Left ventricle myocardium inferior (tissue), 1 donor: ENCODE measurements around the gene DNAI2. TPM values are rescaled to one million over a fixed set of nuclear protein-coding genes. Genes with fewer than 3 reads are reported as not detected.

ENCODE experiments used
- DNase-seq: peaks from one replicate; pipeline ENCODE4 v3.0.0-alpha.2; 2020
- H3K27ac ChIP-seq: fragments of 200-600 bp; replicated peaks from 2 replicates; pipeline ENCODE4 v1.8.0; 2021
- H3K27me3 ChIP-seq: fragments of 200-600 bp; 2 replicates; pipeline ENCODE4 v1.8.0; 2021; ENCODE audit warnings: low read depth
- H3K36me3 ChIP-seq: fragments of 200-600 bp; 2 replicates; pipeline ENCODE4 v1.8.0; 2021
- H3K4me1 ChIP-seq: fragments of 200-600 bp; 2 replicates; pipeline ENCODE4 v1.8.0; 2021
- H3K4me3 ChIP-seq: fragments of 200-600 bp; 2 replicates; pipeline ENCODE4 v1.8.0; 2021; ENCODE audit warnings: mild to moderate bottlenecking, moderate library complexity
- H3K9me3 ChIP-seq: fragments of 200-600 bp; replicated peaks from 2 replicates; pipeline ENCODE4 v1.8.0; 2021
- intact Hi-C: fragments of 100-400 bp; cut with micrococcal nuclease; formaldehyde crosslinking; loops from one replicate; pipeline ENCODE4 v1.11.0; 2022
- long read RNA-seq: library from polyadenylated mRNA; unstranded; transcript quantifications from one replicate; pipeline ENCODE4 v2.0.0, GENCODE V29; 2021
- total RNA-seq: library from RNA; stranded (reverse); fragmentation: NEBNext Ultra II Directional; extraction: Animal tissue kit (Norgen Biotek cat#: 25700); gene quantifications from one replicate; pipeline ENCODE4 v1.2.1, GENCODE V29; 2021
- TF ChIP-seq, protein P1 (sequence below): fragments of 200-600 bp; IDR thresholded peaks from 2 replicates; pipeline ENCODE4 v1.8.0; 2021; ENCODE audit warnings: antibody characterized with exemption, mild to moderate bottlenecking, borderline replicate concordance
- donor health status: DM: no; HTN: yes; CAD: no; lungs with severe emphysema.

DNAI2 gene
- total RNA-seq, result not detected
- long read RNA-seq, partial matches to known transcripts, result 0 of 1 reads
- long read RNA-seq, other reads (novel, unspliced or antisense), result 1 of 1 reads

- Histone ChIP-seq H3K4me1 (peaks cover 57% of the 10 kb centered on the region), H3K36me3 (no peaks in the 10 kb centered on the region), H3K27me3 (peaks cover 21% of the 10 kb centered on the region), H3K9me3 (no peaks in the 10 kb centered on the region), H3K27ac (no peak within 1 kb of the TSS), H3K4me3 (peak within 1 kb of the TSS; percentile 41)
- TF ChIP-seq, protein P1, sequence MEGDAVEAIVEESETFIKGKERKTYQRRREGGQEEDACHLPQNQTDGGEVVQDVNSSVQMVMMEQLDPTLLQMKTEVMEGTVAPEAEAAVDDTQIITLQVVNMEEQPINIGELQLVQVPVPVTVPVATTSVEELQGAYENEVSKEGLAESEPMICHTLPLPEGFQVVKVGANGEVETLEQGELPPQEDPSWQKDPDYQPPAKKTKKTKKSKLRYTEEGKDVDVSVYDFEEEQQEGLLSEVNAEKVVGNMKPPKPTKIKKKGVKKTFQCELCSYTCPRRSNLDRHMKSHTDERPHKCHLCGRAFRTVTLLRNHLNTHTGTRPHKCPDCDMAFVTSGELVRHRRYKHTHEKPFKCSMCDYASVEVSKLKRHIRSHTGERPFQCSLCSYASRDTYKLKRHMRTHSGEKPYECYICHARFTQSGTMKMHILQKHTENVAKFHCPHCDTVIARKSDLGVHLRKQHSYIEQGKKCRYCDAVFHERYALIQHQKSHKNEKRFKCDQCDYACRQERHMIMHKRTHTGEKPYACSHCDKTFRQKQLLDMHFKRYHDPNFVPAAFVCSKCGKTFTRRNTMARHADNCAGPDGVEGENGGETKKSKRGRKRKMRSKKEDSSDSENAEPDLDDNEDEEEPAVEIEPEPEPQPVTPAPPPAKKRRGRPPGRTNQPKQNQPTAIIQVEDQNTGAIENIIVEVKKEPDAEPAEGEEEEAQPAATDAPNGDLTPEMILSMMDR, result no peak
- intact Hi-C loops, result no loop called here
- no peak for DNase-seq
Observed at GRCh38 chr17:74274060-74274708, at the start of gene DNAI2. DNAI2 (plus strand) TSS chr17:74274234; CDS start chr17:74281818, 7,584 bp downstream.

- no peak for DNase-seq
Observed at GRCh38 chr17:74224959-74225725, 48.9 kb upstream of the DNAI2 start.

GRCh38 chr17:74226252-74226651 is 47.8 kb upstream of the DNAI2 start:
- no peak for DNase-seq
- Histone ChIP-seq H3K4me3 (no peak overlapping the region), H3K36me3 (peaks cover 47% of the 10 kb centered on the region), H3K27ac (no peak overlapping the region), H3K27me3 (no peaks in the 10 kb centered on the region), H3K4me1 (peaks cover 5% of the 10 kb centered on the region), H3K9me3 (no peaks in the 10 kb centered on the region)
- intact Hi-C loops, result no loop called here
- TF ChIP-seq, protein P1, result no peak

More at GRCh38 chr17:74224959-74225725, 48.9 kb upstream of the DNAI2 start:
- Histone ChIP-seq H3K9me3 (no peaks in the 10 kb centered on the region), H3K36me3 (peaks cover 36% of the 10 kb centered on the region), H3K4me1 (peaks cover 5% of the 10 kb centered on the region), H3K4me3 (no peak overlapping the region), H3K27ac (no peak overlapping the region), H3K27me3 (no peaks in the 10 kb centered on the region)
- TF ChIP-seq, protein P1, result no peak
- intact Hi-C loops, result no loop called here

GRCh38 chr17:74227271-74228080 is 46.6 kb upstream of the DNAI2 start:
- peaks cover 7% of the 10 kb centered on the region for H3K4me1 ChIP-seq
- no peak overlapping the region for H3K4me3 ChIP-seq
- TF ChIP-seq, protein P1, result no peak
- intact Hi-C loops, result no loop called here
- peaks cover 55% of the 10 kb centered on the region for H3K36me3 ChIP-seq
- no peaks in the 10 kb centered on the region for H3K9me3 ChIP-seq
- no peak for DNase-seq
- H3K27me3 ChIP-seq, result no peaks in the 10 kb centered on the region
- no peak overlapping the region for H3K27ac ChIP-seq

DNA sequence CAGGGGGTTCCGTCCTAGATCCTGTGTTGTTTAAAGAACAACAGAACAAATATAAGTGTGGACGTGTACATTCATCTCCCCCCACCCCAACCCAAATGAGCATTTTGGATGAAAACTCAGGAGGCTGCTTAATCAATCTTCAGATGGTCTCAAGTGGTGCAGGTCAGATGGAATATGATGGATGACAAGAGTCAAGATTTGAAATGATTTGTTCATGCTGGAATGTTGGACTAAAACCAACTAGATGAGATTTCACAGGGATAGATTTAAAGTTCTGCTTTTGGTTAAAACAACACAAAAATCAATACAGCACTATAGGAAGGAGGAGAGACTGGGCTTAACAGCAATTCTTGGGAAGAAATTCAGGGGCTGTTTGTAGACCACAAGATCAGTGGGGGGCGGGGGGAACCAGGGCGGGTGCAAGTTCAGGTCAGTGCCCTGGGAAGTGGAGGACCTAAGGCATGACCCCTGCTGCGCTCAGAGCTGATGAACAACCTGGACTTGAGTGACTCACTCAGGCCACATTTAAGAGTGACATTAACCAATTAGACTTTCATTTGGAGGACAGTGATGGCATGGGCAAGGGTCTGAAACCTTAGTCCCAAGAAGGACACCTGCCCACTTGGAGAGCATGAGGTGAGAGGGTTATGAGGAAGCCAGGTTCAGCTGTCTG is 45.6 kb upstream of the DNAI2 start:
- H3K4me1 ChIP-seq, result peaks cover 13% of the 10 kb centered on the region
- no peak overlapping the region for H3K4me3 ChIP-seq
- DNase-seq, result no peak
- peaks cover 53% of the 10 kb centered on the region for H3K36me3 ChIP-seq
- TF ChIP-seq, protein P1, result no peak
- H3K27me3 ChIP-seq, result no peaks in the 10 kb centered on the region
- no peaks in the 10 kb centered on the region for H3K9me3 ChIP-seq
- H3K27ac ChIP-seq, result no peak overlapping the region
- intact Hi-C loops, result no loop called here
